PFSK-1 (cell line): ENCODE data around the gene IRF4.

Experiments
- FOXP2 ChIP-seq: optimal IDR thresholded peaks from 2 replicates; pipeline ENCODE3; 2011; ENCODE audit warnings: borderline replicate concordance, control low read depth, inconsistent platforms; ENCODE audit not compliant: insufficient read depth; ENCODE audit errors: extremely low read length, extremely low read depth
- POLR2AphosphoS5 ChIP-seq: IDR thresholded peaks from 2 replicates; pipeline ENCODE4 v1.6.1; 2012; ENCODE audit warnings: low read depth, mild to moderate bottlenecking, control low read depth, low read length, moderate library complexity
- SIN3A ChIP-seq: IDR thresholded peaks from 2 replicates; pipeline ENCODE4 v1.6.1; 2012; ENCODE audit warnings: mild to moderate bottlenecking, low read length, moderate library complexity, borderline replicate concordance; ENCODE audit not compliant: insufficient read depth
- TF ChIP-seq, protein P1 (sequence below), 2 experiments: IDR thresholded peaks; 2 replicates each; pipeline versions ENCODE4 v1.6.1 to v1.8.0; 2011 to 2012; ENCODE audit warnings: low read depth in 2 of 2, low read length in 2 of 2, control low read depth in 1 of 2, inconsistent platforms in 1 of 2, mild to moderate bottlenecking in 1 of 2, moderate library complexity in 1 of 2; ENCODE audit not compliant: insufficient read depth in 1 of 2

DNA sequence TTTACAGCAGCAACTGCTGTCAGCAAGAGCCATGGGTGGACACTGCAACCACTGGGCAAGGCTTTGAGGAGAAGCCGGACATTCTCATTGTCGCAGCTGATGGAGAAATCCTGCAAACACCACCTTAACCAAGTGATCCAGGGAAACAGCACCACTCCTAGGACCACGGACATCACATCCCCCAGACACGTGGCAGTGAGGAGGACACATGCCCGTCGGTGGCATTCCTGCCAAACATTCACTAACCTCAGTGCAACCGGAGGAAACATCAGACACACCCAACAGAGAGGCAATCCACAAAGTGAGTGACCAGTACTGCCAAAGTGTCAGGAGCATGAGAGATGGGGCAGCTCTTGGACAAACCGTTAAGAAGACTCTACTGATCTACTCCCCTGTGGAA lies 16.6 kb upstream of the IRF4 start:
- TF ChIP-seq POLR2AphosphoS5 (no peak), SIN3A (no peak), FOXP2 (no peak)
- TF ChIP-seq, protein P1, sequence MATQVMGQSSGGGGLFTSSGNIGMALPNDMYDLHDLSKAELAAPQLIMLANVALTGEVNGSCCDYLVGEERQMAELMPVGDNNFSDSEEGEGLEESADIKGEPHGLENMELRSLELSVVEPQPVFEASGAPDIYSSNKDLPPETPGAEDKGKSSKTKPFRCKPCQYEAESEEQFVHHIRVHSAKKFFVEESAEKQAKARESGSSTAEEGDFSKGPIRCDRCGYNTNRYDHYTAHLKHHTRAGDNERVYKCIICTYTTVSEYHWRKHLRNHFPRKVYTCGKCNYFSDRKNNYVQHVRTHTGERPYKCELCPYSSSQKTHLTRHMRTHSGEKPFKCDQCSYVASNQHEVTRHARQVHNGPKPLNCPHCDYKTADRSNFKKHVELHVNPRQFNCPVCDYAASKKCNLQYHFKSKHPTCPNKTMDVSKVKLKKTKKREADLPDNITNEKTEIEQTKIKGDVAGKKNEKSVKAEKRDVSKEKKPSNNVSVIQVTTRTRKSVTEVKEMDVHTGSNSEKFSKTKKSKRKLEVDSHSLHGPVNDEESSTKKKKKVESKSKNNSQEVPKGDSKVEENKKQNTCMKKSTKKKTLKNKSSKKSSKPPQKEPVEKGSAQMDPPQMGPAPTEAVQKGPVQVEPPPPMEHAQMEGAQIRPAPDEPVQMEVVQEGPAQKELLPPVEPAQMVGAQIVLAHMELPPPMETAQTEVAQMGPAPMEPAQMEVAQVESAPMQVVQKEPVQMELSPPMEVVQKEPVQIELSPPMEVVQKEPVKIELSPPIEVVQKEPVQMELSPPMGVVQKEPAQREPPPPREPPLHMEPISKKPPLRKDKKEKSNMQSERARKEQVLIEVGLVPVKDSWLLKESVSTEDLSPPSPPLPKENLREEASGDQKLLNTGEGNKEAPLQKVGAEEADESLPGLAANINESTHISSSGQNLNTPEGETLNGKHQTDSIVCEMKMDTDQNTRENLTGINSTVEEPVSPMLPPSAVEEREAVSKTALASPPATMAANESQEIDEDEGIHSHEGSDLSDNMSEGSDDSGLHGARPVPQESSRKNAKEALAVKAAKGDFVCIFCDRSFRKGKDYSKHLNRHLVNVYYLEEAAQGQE (IDR thresholded peaks at IDR 0.05; ENCODE audit: insufficient read depth in 1 of 2, low read depth in 2 of 2, low read length in 2 of 2), result no peak
